Fibroblast of lung (primary cell): ENCODE results near the gene ASB3. TPM values are rescaled to one million over a fixed set of nuclear protein-coding genes. Genes with fewer than 3 reads are reported as not detected.

Experiments used
- DNase-seq, 2 donors: peaks; one replicate each; pipeline versions ENCODE4 v3.0.0 to v3.0.0-alpha.2; 2010; ENCODE audit warnings: low read depth in 2 of 2
- H2AFZ ChIP-seq: 2 replicates; pipeline ENCODE4 v1.5.1; 2012; ENCODE audit warnings: low read length, control low read depth, inconsistent platforms
- H3K27ac ChIP-seq: 2 replicates; pipeline ENCODE4 v1.5.1; 2011; ENCODE audit warnings: low read length, control low read depth; ENCODE audit not compliant: insufficient read depth
- H3K27me3 ChIP-seq: 2 replicates; pipeline ENCODE4 v1.5.1; 2011; ENCODE audit warnings: mild to moderate bottlenecking, low read length; ENCODE audit not compliant: control insufficient read depth, insufficient read depth
- H3K36me3 ChIP-seq: 2 replicates; pipeline ENCODE4 v1.5.1; 2011; ENCODE audit warnings: low read length; ENCODE audit not compliant: control insufficient read depth, insufficient read depth
- H3K4me1 ChIP-seq: 2 replicates; pipeline ENCODE4 v1.5.1; 2011; ENCODE audit warnings: low read length; ENCODE audit not compliant: control insufficient read depth, insufficient read depth; ENCODE audit errors: extremely low read depth
- H3K4me2 ChIP-seq: 2 replicates; pipeline ENCODE4 v1.5.1; 2011; ENCODE audit warnings: low read length, control low read depth; ENCODE audit not compliant: insufficient read depth; ENCODE audit errors: extremely low read depth
- H3K4me3 ChIP-seq, 4 experiments: fragments of 200-600 bp in 1 of 4; sonication (generic) in 1 of 4; replicated peaks in 1 of 4; 2 replicates each; pipeline ENCODE4 v1.5.1; 2011 to 2016; ENCODE audit warnings: low read length in 4 of 4, low read depth in 3 of 4, mild to moderate bottlenecking in 3 of 4, control low read depth in 2 of 4, inconsistent platforms in 1 of 4, mixed read lengths in 1 of 4; ENCODE audit not compliant: insufficient read depth in 1 of 4; ENCODE audit errors: control extremely low read depth in 1 of 4
- H3K79me2 ChIP-seq: 2 replicates; pipeline ENCODE4 v1.5.1; 2012; ENCODE audit warnings: mild to moderate bottlenecking, low read length, inconsistent platforms; ENCODE audit not compliant: control insufficient read depth, insufficient read depth
- H3K9ac ChIP-seq: 2 replicates; pipeline ENCODE4 v1.5.1; 2011; ENCODE audit warnings: mild to moderate bottlenecking, low read length, control low read depth; ENCODE audit not compliant: insufficient read depth
- H3K9me3 ChIP-seq: 2 replicates; pipeline ENCODE4 v1.5.1; 2012; ENCODE audit warnings: low read depth, low read length; ENCODE audit not compliant: control insufficient read depth, insufficient read depth
- H4K20me1 ChIP-seq: 2 replicates; pipeline ENCODE4 v1.5.1; 2011; ENCODE audit warnings: low read length; ENCODE audit not compliant: control insufficient read depth, insufficient read depth; ENCODE audit errors: extremely low read depth
- CTCF ChIP-seq, 2 donors: IDR thresholded peaks in 1 of 2; conservative IDR thresholded peaks in 1 of 2; 1 replicate in 1 of 2; 2 replicates in 1 of 2; pipeline ENCODE4 v1.5.1; 2011 to 2012; ENCODE audit warnings: low read length in 2 of 2, control low read depth in 1 of 2, inconsistent platforms in 1 of 2, low read depth in 1 of 2, mild to moderate bottlenecking in 1 of 2
- EZH2 ChIP-seq: IDR thresholded peaks from 2 replicates; pipeline ENCODE4 v1.5.1; 2012; ENCODE audit warnings: low read length, control low read depth, mild to moderate bottlenecking; ENCODE audit errors: missing control alignments
- polyA plus RNA-seq, 2 donors: library from polyadenylated mRNA; depleted of rRNA in 1 of 2; stranded (reverse) in 1 of 2; unstranded in 1 of 2; fragments of >200 nt; gene quantifications; 2 replicates each; pipeline ENCODE4 v1.2.1, GENCODE V29; 2011 to 2012; ENCODE audit warnings: missing spikeins in 1 of 2
- total RNA-seq: library from RNA; depleted of rRNA; stranded (reverse); fragments of >200 nt; gene quantifications from 2 replicates; pipeline ENCODE4 v1.2.1, GENCODE V29; 2014

Gene ASB3
- total and polyA plus RNA-seq, 2 donors (not counting 1 experiment from before 2014, with no cell fraction given), result 21.1 to 31.9 TPM

GRCh38 chr2:53654396-53654795 lies 132.4 kb downstream of the ASB3 start:
- Histone ChIP-seq H3K4me1 (no peaks in the 10 kb centered on the region), H3K9ac (no peak overlapping the region), H4K20me1 (no peaks in the 10 kb centered on the region), H3K27me3 (no peaks in the 10 kb centered on the region), H3K36me3 (no peaks in the 10 kb centered on the region), H3K4me3 (no peak overlapping the region), H3K79me2 (no peaks in the 10 kb centered on the region), H3K27ac (no peak overlapping the region), H3K9me3 (no peaks in the 10 kb centered on the region), H2AFZ (no peak overlapping the region), H3K4me2 (no peak overlapping the region)
- TF ChIP-seq EZH2 (no peak), CTCF (conservative IDR thresholded peaks at IDR 0.05 in 1 of 2, IDR thresholded peaks at IDR 0.05 in 1 of 2; ENCODE audit: low read depth in 1 of 2, low read length in 2 of 2) (no peak)
- no peak for DNase-seq

GRCh38 chr2:53652131-53652530 lies 134.6 kb downstream of the ASB3 start:
- no peaks in the 10 kb centered on the region for H3K36me3 ChIP-seq
- H3K4me1 ChIP-seq, result no peaks in the 10 kb centered on the region
- no peak overlapping the region for H3K9ac ChIP-seq
- DNase-seq, result no peak
- no peaks in the 10 kb centered on the region for H3K27me3 ChIP-seq
- no peak overlapping the region for H3K4me3 ChIP-seq
- H3K79me2 ChIP-seq, result no peaks in the 10 kb centered on the region
- H3K4me2 ChIP-seq, result no peak overlapping the region
- no peaks in the 10 kb centered on the region for H3K9me3 ChIP-seq
- no peak overlapping the region for H2AFZ ChIP-seq
- no peaks in the 10 kb centered on the region for H4K20me1 ChIP-seq
- no peak overlapping the region for H3K27ac ChIP-seq
- TF ChIP-seq EZH2, result no peak
- no peak for TF ChIP-seq CTCF (conservative IDR thresholded peaks at IDR 0.05 in 1 of 2, IDR thresholded peaks at IDR 0.05 in 1 of 2; ENCODE audit: low read depth in 1 of 2, low read length in 2 of 2)

GRCh38 chr2:53646788-53647187 lies 140.0 kb downstream of the ASB3 start:
- H3K4me2 ChIP-seq, result no peak overlapping the region
- no peaks in the 10 kb centered on the region for H4K20me1 ChIP-seq
- H3K36me3 ChIP-seq, result no peaks in the 10 kb centered on the region
- H3K9me3 ChIP-seq, result no peaks in the 10 kb centered on the region
- no peaks in the 10 kb centered on the region for H3K79me2 ChIP-seq
- H3K27ac ChIP-seq, result no peak overlapping the region
- no peak for TF ChIP-seq EZH2
- no peak for TF ChIP-seq CTCF (conservative IDR thresholded peaks at IDR 0.05 in 1 of 2, IDR thresholded peaks at IDR 0.05 in 1 of 2; ENCODE audit: low read depth in 1 of 2, low read length in 2 of 2)
- no peak overlapping the region for H3K4me3 ChIP-seq
- H3K9ac ChIP-seq, result no peak overlapping the region
- no peak overlapping the region for H2AFZ ChIP-seq
- H3K4me1 ChIP-seq, result no peaks in the 10 kb centered on the region
- no peaks in the 10 kb centered on the region for H3K27me3 ChIP-seq
- DNase-seq, result no peak
